Measurements from ENCODE around the gene TMEM248. TPM values are rescaled to one million over a fixed set of nuclear protein-coding genes. Genes with fewer than 3 reads are reported as not detected.

The TMEM248 gene
- total and polyA plus RNA-seq, 2 of the 13 experiments (the other 11 are each of a cell fraction or from before 2014, with no cell fraction given), result 54.3 to 109 TPM

- DNase-seq (ENCODE audit: low spot score) (no peak), ATAC-seq (no peak), FAIRE-seq (no peak)
- Histone ChIP-seq H4K20me1 (ENCODE audit: insufficient read depth, low read length) (no peaks in the 10 kb centered on the region), H2AFZ (ENCODE audit: low read length) (no peak overlapping the region), H3K4me1 (ENCODE audit: insufficient read depth, low read length) (peaks cover 32% of the 10 kb centered on the region), H3K9me3 (ENCODE audit: low read length) (no peaks in the 10 kb centered on the region), H3K27ac (ENCODE audit: extremely low read length, insufficient read depth, low read length) (no peak overlapping the region), H3K4me2 (ENCODE audit: low read depth, low read length) (no peak overlapping the region), H3K79me2 (ENCODE audit: insufficient read depth, low read length) (no peaks in the 10 kb centered on the region), H3K9ac (ENCODE audit: insufficient read depth, low read depth, low read length) (no peak overlapping the region), H3K4me3 (replicated peaks in 1 of 3; ENCODE audit: insufficient read depth in 1 of 3, low read depth in 2 of 3, low read length in 3 of 3) (no peak overlapping the region), H3K27me3 (ENCODE audit: control insufficient read depth in 1 of 2, insufficient read depth in 2 of 2, low read length in 2 of 2) (no peaks in the 10 kb centered on the region), H3K36me3 (replicated peaks in 1 of 2; ENCODE audit: control insufficient read depth in 1 of 2, insufficient read depth in 2 of 2, low read length in 2 of 2) (no peaks in the 10 kb centered on the region)
- BruUV-seq (replicated peaks), result no TSS peak
- ChIA-PET CTCF (ENCODE audit: low intra/inter-chr PET ratio, low total read pairs) (no interaction called here), POLR2A (interaction anchor here (1.1 kb wide), 1 partner anchor 10 kb away, joined by 3 read pairs; the partner anchor contains the start of gene TMEM248)
- in situ Hi-C loops (cut with HindIII; ENCODE audit: extremely low pct_ligation_motif_present, low pct_unique_long_range_greater_than_20kb) (no loop called here), intact Hi-C loops (cut with micrococcal nuclease; ENCODE audit: unreplicated experiment) (no loop called here)
- WGBS (ENCODE audit: low lambda C conversion rate), result 53% methylated on average over 3 of the region's 3 CpGs
- TF ChIP-seq HMGXB3 (CRISPR knock-in tag; IDR thresholded peaks at IDR 0.05; ENCODE audit: borderline replicate concordance) (no peak), NFRKB (IDR thresholded peaks at IDR 0.05) (no peak), ZNF574 (CRISPR knock-in tag; IDR thresholded peaks at IDR 0.05) (no peak), ZNF264 (CRISPR knock-in tag; IDR thresholded peaks at IDR 0.05) (no peak), ZNF350 (CRISPR knock-in tag; IDR thresholded peaks at IDR 0.05; ENCODE audit: borderline replicate concordance, low read depth) (no peak), ZNF10 (CRISPR knock-in tag; IDR thresholded peaks at IDR 0.05; ENCODE audit: borderline replicate concordance, low read depth) (no peak), CREM (IDR thresholded peaks at IDR 0.05) (no peak), CREM (CRISPR knock-in tag; IDR thresholded peaks at IDR 0.05) (no peak), KDM1A (CRISPR knock-in tag; IDR thresholded peaks at IDR 0.05) (no peak), HMGA1 (CRISPR knock-in tag; conservative IDR thresholded peaks at IDR 0.05) (no peak), ESRRA (CRISPR knock-in tag; IDR thresholded peaks at IDR 0.05; ENCODE audit: low read depth) (no peak)
These were observed 10.2 kb upstream of the TMEM248 start for GRCh38 chr7:66910789-66911188.
